ENCODE results near the gene ASCL1. TPM values are rescaled to one million over a fixed set of nuclear protein-coding genes. Genes with fewer than 3 reads are reported as not detected.

The ASCL1 gene
- total RNA-seq = not detected in 2 replicates

DNA sequence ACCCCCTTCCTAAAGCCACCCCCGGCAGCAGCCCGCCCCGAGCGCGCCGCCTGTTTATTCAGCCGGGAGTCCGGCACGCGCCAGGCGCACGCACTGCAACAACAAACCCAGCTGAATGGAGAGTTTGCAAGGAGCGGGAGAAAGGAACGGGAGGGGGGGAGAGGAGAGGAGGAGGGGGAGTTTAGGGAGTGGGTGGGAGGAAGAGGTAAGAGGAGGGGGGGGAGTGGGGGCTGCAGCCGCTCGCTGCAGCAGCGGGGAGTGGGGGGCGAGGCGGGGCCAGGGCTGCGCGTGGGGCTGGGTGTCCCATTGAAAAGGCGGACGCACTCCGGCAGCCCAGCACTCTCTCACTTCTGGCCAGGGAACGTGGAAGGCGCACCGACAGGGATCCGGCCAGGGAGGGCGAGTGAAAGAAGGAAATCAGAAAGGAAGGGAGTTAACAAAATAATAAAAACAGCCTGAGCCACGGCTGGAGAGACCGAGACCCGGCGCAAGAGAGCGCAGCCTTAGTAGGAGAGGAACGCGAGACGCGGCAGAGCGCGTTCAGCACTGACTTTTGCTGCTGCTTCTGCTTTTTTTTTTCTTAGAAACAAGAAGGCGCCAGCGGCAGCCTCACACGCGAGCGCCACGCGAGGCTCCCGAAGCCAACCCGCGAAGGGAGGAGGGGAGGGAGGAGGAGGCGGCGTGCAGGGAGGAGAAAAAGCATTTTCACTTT lies at the start of gene ASCL1:
Gene ASCL1 (plus strand): TSS at position 336 of the 712 bp plus-strand sequence. CDS start 571 bp downstream, outside the sequence.

DNA sequence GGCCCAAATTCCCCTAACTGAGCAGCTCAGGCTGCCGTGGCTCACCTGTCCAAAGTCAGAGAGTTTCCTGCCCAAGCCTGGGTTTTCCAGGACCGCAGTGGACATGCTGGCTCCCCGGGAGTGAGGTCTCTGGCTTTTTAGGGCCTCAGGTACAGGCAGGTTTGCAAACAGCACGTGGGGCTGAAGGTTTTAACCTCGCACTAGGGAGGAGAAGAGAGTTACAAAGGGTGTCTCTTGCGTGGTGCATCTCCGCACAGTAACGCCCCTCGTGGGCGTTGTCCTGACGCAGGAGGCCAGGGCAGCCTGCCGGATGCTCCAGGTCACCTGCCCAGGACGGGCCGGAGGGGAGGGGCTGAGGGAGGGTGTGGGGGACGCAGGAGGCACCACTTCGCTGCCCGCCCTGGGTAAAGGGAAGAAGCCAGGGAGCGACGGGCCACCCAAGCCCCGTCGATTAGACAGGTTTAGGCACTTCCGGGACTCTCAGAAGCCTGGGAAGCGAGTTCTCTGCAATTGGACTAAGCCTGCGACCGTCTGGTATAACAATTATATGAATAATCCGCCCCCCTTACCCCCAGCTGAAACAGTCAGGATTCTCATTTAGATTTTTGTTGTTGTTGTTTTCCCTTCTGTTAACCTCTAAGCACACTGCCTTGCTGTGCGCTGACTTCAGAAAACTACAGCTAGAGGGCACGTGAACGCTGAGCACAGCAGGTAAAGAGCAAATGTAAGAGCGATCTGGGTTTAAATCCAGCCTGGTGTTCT lies 40.3 kb upstream of the ASCL1 start, which contains the start of gene PAH:
Gene PAH (minus strand): TSS at position 219 of the 762 bp plus-strand sequence. CDS start 114 bp downstream, at position 105.

Other genes starting within 250 kb of the ASCL1 start
- gene PAH, start 40.4 kb upstream of the ASCL1 start, total RNA-seq = not detected in 2 replicates